ENCODE data around the gene FBXW5. TPM values are rescaled to one million over a fixed set of nuclear protein-coding genes. Genes with fewer than 3 reads are reported as not detected.
A peak's percentile ranks its signal among the peaks of the same experiment; 100 is the strongest.

The FBXW5 gene
- total and polyA plus RNA-seq, 8 donors = 56.2 to 117 (median 64.1) TPM

DNA sequence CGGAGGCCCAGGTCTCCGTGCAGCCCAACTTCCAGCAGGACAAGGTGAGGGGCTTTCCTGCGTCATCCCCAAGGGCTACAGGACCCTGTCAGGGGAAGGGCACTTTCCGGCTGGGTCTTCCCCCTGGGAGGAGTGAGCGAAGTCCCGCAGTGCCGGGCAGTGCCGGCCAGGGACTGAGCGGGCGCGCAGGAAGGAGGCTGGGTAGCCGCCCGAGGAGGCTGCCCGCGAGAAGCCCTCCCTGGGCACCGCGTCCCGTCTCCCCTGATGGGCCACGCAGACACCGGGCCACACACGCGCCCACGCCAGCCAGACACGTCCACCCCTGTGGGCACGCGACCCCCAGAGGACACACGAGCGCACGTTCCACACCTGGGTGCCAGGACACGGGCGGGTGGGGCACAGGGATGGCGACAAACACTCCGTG, 33.1 kb upstream of the FBXW5 start:
- WGBS, 2 donors = 31 to 32% methylated on average over 33 of the region's 33 CpGs
- FAIRE-seq (no peak), ATAC-seq (peak in 2 of 4 donors; percentile 6 to 16), DNase-seq (no peak)
- Histone ChIP-seq H3K4me3 (peak overlapping the region in 3 of 4 donors; percentile 8 to 41 (median 38)), H3K36me3 (no peaks in the 10 kb centered on the region), H3K4me1 (no peaks in the 10 kb centered on the region), H3K27ac (no peak overlapping the region), H3K27me3 (no peaks in the 10 kb centered on the region), H3K9me3 (no peaks in the 10 kb centered on the region)
- TF ChIP-seq, protein P1, sequence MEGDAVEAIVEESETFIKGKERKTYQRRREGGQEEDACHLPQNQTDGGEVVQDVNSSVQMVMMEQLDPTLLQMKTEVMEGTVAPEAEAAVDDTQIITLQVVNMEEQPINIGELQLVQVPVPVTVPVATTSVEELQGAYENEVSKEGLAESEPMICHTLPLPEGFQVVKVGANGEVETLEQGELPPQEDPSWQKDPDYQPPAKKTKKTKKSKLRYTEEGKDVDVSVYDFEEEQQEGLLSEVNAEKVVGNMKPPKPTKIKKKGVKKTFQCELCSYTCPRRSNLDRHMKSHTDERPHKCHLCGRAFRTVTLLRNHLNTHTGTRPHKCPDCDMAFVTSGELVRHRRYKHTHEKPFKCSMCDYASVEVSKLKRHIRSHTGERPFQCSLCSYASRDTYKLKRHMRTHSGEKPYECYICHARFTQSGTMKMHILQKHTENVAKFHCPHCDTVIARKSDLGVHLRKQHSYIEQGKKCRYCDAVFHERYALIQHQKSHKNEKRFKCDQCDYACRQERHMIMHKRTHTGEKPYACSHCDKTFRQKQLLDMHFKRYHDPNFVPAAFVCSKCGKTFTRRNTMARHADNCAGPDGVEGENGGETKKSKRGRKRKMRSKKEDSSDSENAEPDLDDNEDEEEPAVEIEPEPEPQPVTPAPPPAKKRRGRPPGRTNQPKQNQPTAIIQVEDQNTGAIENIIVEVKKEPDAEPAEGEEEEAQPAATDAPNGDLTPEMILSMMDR (IDR thresholded peaks at IDR 0.05) = no peak
- intact Hi-C loops (cut with DNase I) = no loop called here

DNA sequence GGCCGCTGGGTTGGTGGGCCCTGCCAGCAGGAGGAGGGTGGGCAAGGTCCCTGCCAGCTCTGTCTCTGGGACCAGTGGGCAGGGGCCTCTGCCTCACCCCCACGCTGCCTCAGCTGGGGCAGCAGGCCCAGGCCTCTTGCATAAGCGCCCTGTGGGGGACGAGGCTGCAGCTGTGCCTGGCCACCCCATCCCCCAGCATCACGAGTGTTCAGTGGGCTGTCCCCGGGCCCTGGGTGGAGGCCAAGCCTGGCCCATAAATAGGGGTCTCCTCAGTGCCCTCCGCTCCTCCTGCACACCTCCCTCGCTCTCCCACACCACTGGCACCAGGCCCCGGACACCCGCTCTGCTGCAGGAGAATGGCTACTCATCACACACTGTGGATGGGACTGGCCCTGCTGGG, 32.7 kb upstream of the FBXW5 start, which contains the start of gene PTGDS:
PTGDS (plus strand) TSS at position 282 of the 400 bp plus-strand sequence; CDS start at position 357, 75 bp downstream.
- TF ChIP-seq, protein P1 (IDR thresholded peaks at IDR 0.05) = no peak
- ATAC-seq (peak in 1 of 4 donors; percentile 15), DNase-seq (no peak), FAIRE-seq (no peak)
- Histone ChIP-seq H3K27ac (no peak within 1 kb of the TSS), H3K36me3 (no peaks in the 10 kb centered on the region), H3K4me3 (peak within 1 kb of the TSS in 3 of 4 donors; percentile 8 to 41 (median 38)), H3K9me3 (no peaks in the 10 kb centered on the region), H3K4me1 (no peaks in the 10 kb centered on the region), H3K27me3 (no peaks in the 10 kb centered on the region)
- 84 to 86% methylated on average over 10 of the region's 10 CpGs for WGBS, 2 donors
- intact Hi-C loops (cut with DNase I) = no loop called here

DNA sequence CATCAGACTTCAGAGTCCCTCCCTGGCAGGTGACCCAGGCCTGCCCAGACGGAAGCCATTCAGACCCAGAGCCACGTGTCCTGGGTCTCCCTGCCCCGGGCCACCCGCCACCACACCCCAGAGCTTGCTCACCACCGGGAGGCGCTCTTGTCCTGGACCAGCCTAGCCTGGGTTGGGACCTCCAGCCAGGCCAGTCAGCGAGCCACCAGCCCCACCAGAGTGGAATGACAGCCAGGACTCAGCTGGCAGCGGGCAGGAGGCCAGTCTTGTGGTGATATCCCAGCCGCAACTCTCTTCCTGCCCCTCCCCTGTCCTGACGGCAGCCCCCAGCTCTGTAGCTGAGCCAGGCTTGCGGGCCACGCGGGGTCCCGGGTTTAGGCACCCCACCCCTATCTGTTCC, 31.1 kb upstream of the FBXW5 start:
- ATAC-seq = no peak
- no peak for FAIRE-seq
- no peaks in the 10 kb centered on the region for H3K27me3 ChIP-seq
- DNase-seq = no peak
- TF ChIP-seq, protein P1 (IDR thresholded peaks at IDR 0.05) = no peak
- no peak overlapping the region for H3K4me3 ChIP-seq
- intact Hi-C loops (cut with DNase I) = no loop called here
- no peaks in the 10 kb centered on the region for H3K4me1 ChIP-seq
- H3K27ac ChIP-seq = no peak overlapping the region
- 68 to 71% methylated on average over 14 of the region's 14 CpGs for WGBS, 2 donors
- no peaks in the 10 kb centered on the region for H3K36me3 ChIP-seq
- no peaks in the 10 kb centered on the region for H3K9me3 ChIP-seq

DNA sequence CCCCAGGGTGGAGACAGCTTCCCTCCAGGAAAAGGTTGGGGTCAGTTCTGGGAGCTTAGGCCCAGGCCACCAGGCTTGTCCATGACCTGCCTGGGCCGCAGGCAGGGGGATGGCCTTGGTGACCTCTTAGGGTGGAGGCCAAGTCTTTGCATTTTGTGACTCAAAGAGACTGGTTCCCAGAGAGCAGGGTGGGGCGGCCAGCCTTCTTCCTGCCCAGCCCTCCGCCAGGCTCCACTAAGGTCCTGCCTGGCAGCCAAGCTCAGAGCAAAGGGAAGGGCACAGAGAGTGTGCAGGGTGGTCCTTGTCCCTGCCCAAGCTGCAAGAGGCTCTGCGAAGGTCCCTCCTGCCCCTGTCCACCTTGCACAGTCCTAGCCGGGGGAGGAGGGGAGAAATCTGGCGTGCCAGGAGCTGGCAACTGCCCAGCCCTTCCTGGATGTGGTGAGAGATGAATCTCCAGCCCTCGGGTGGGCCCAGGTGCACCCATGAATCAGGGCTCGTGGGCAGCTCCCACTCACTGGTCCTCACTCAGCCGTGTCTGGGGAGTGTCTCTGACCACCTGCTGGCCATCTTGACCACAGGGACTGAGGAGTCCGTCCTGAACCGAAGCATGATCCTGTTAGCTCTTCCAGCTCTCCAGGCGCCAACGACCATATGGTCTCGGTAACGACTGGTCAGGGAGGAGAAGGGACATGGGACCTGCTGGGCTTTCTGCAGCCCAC, 30.4 kb upstream of the FBXW5 start:
- no peak for ATAC-seq
- intact Hi-C loops (cut with DNase I) = no loop called here
- TF ChIP-seq, protein P1 (IDR thresholded peaks at IDR 0.05) = no peak
- FAIRE-seq = no peak
- Histone ChIP-seq H3K9me3 (no peaks in the 10 kb centered on the region), H3K4me1 (no peaks in the 10 kb centered on the region), H3K4me3 (no peak overlapping the region), H3K36me3 (no peaks in the 10 kb centered on the region), H3K27me3 (no peaks in the 10 kb centered on the region), H3K27ac (no peak overlapping the region)
- WGBS, 2 donors = 71 to 85% methylated on average over 15 of the region's 15 CpGs
- DNase-seq = no peak
